ENCODE results near the gene KDM8. TPM values are rescaled to one million over a fixed set of nuclear protein-coding genes. Genes with fewer than 3 reads are reported as not detected.
A peak's percentile ranks its signal among the peaks of the same experiment; 100 is the strongest.

The KDM8 gene
- total and polyA plus RNA-seq, 2 donors (not counting 1 experiment from before 2014, with no cell fraction given), result 7.5 to 37.4 TPM

DNA sequence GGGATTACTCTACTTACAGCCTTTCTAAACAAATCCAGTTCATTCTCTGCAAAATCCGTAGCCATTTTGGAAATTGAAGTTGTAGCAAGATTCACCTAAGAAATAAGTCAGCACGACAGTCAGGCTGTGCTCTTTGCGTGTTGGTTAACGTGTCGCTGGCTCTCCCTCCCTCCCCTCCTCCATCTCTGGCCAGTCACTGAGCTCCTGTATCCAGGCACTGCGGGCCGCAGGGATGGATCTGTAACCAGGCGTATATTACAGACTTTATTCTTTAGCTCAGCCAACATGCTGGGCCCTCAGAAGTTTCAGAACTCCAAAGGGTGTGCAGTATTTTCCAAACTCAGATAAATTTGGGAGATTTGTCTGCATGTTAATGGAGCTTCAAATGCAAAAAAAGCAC, 30.8 kb downstream of the KDM8 start:
- Mint-ChIP-seq H3K27ac (peak overlapping the region; percentile 96), H3K4me3 (peak overlapping the region; percentile 19), H3K9me3 (ENCODE audit: insufficient read depth) (no peaks in the 10 kb centered on the region), H3K27me3 (no peaks in the 10 kb centered on the region), H3K4me1 (peaks cover 89% of the 10 kb centered on the region)
- peaks cover 28% of the 10 kb centered on the region for H3K79me2 ChIP-seq (ENCODE audit: control insufficient read depth, insufficient read depth, low read length)
- no peak overlapping the region for H3K4me3 ChIP-seq (ENCODE audit: control extremely low read depth in 1 of 5, extremely low read depth in 1 of 5, insufficient read depth in 1 of 5, low read depth in 2 of 5, low read length in 4 of 5)
- intact Hi-C loops (cut with micrococcal nuclease), result loop anchor here (5.0 kb wide), 1 partner anchor 52 kb away; no protein-coding TSS in a partner anchor
- ATAC-seq (ENCODE audit: low read depth) (no peak), DNase-seq (no peak)
- peaks cover 94 to 100% of the 10 kb centered on the region in 2 donors for H3K4me1 ChIP-seq (ENCODE audit: control insufficient read depth in 2 of 2, insufficient read depth in 2 of 2, low read length in 2 of 2)
- H3K27me3 ChIP-seq (replicated peaks in 1 of 4; ENCODE audit: control extremely low read depth in 1 of 4, control insufficient read depth in 3 of 4, insufficient read depth in 4 of 4, low read length in 3 of 4), result no peaks in the 10 kb centered on the region
- CTCF ChIA-PET, result interaction anchor here (0.6 to 10.0 kb wide), 42 partner anchors 9 to 225 kb away, joined by 3 to 172 read pairs (median 9); partner anchors contain the start of genes IL21R, KDM8 and NSMCE1
- H3K4me2 ChIP-seq (replicated peaks; ENCODE audit: low read depth, low read length, poor library complexity, severe bottlenecking), result peak overlapping the region; percentile 75
- WGBS (ENCODE audit: insufficient coverage), result 100% methylated on average over 5 of the region's 8 CpGs
- H3K36me3 ChIP-seq (replicated peaks in 1 of 2; ENCODE audit: control extremely low read depth in 1 of 2, control insufficient read depth in 1 of 2, extremely low read depth in 1 of 2, insufficient read depth in 2 of 2, low read length in 1 of 2), result peaks cover 0 to 8% of the 10 kb centered on the region in 2 experiments
- TF ChIP-seq, protein P1, sequence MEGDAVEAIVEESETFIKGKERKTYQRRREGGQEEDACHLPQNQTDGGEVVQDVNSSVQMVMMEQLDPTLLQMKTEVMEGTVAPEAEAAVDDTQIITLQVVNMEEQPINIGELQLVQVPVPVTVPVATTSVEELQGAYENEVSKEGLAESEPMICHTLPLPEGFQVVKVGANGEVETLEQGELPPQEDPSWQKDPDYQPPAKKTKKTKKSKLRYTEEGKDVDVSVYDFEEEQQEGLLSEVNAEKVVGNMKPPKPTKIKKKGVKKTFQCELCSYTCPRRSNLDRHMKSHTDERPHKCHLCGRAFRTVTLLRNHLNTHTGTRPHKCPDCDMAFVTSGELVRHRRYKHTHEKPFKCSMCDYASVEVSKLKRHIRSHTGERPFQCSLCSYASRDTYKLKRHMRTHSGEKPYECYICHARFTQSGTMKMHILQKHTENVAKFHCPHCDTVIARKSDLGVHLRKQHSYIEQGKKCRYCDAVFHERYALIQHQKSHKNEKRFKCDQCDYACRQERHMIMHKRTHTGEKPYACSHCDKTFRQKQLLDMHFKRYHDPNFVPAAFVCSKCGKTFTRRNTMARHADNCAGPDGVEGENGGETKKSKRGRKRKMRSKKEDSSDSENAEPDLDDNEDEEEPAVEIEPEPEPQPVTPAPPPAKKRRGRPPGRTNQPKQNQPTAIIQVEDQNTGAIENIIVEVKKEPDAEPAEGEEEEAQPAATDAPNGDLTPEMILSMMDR (IDR thresholded peaks at IDR 0.05), result no peak
- TF ChIP-seq EZH2 (IDR thresholded peaks at IDR 0.05; ENCODE audit: borderline replicate concordance, insufficient read depth, low read depth, low read length, poor library complexity, severe bottlenecking), result no peak
- H3K27ac ChIP-seq (ENCODE audit: low read length in 2 of 2), result peak overlapping the region in 1 of 2 donors; percentile 91
- POLR2A ChIA-PET, result interaction anchor here (0.5 to 2.1 kb wide), 11 partner anchors 20 to 172 kb away, joined by 3 to 16 read pairs (median 6); partner anchors contain the start of genes IL21R, KDM8 and NSMCE1
- no peaks in the 10 kb centered on the region for H3K9me3 ChIP-seq (ENCODE audit: control extremely low read depth in 1 of 3, control insufficient read depth in 2 of 3, insufficient read depth in 1 of 3, low read length in 2 of 3)
- H4K20me1 ChIP-seq (ENCODE audit: control insufficient read depth, insufficient read depth, low read length, poor library complexity, severe bottlenecking), result no peaks in the 10 kb centered on the region
- H3K9ac ChIP-seq (ENCODE audit: low read length), result no peak overlapping the region
- no peak overlapping the region for H2AFZ ChIP-seq (ENCODE audit: insufficient read depth, low read depth, low read length, poor library complexity, severe bottlenecking)

GRCh38 chr16:27234603-27235002, 31.3 kb downstream of the KDM8 start:
- Mint-ChIP-seq H3K27me3 (no peaks in the 10 kb centered on the region), H3K27ac (peak overlapping the region; percentile 96), H3K9me3 (ENCODE audit: insufficient read depth) (no peaks in the 10 kb centered on the region), H3K4me1 (peaks cover 86% of the 10 kb centered on the region), H3K4me3 (no peak overlapping the region)
- H3K4me2 ChIP-seq (replicated peaks; ENCODE audit: low read depth, low read length, poor library complexity, severe bottlenecking), result peak overlapping the region; percentile 75
- ChIA-PET CTCF (interaction anchor here (0.6 to 10.0 kb wide), 48 partner anchors 9 to 225 kb away, joined by 3 to 172 read pairs (median 8); partner anchors contain the start of genes IL21R and KDM8), POLR2A (interaction anchor here (0.7 to 2.1 kb wide), 14 partner anchors 20 to 167 kb away, joined by 3 to 16 read pairs (median 4); partner anchors contain the start of genes IL21R, KDM8 and NSMCE1)
- no peaks in the 10 kb centered on the region for H3K9me3 ChIP-seq (ENCODE audit: control extremely low read depth in 1 of 3, control insufficient read depth in 2 of 3, insufficient read depth in 1 of 3, low read length in 2 of 3)
- H3K79me2 ChIP-seq (ENCODE audit: control insufficient read depth, insufficient read depth, low read length), result peaks cover 28% of the 10 kb centered on the region
- H3K4me3 ChIP-seq (ENCODE audit: control extremely low read depth in 1 of 5, extremely low read depth in 1 of 5, insufficient read depth in 1 of 5, low read depth in 2 of 5, low read length in 4 of 5), result no peak overlapping the region
- TF ChIP-seq, protein P1 (IDR thresholded peaks at IDR 0.05), result no peak
- no peak for TF ChIP-seq EZH2 (IDR thresholded peaks at IDR 0.05; ENCODE audit: borderline replicate concordance, insufficient read depth, low read depth, low read length, poor library complexity, severe bottlenecking)
- peak overlapping the region; percentile 21 for H3K9ac ChIP-seq (ENCODE audit: low read length)
- intact Hi-C loops (cut with micrococcal nuclease), result loop anchor here (1.0 to 5.0 kb wide), 5 partner anchors 52 to 223 kb away; partner anchors contain the start of gene IL21R
- ATAC-seq (ENCODE audit: low read depth) (no peak), DNase-seq (no peak)
- H4K20me1 ChIP-seq (ENCODE audit: control insufficient read depth, insufficient read depth, low read length, poor library complexity, severe bottlenecking), result no peaks in the 10 kb centered on the region
- H3K4me1 ChIP-seq (ENCODE audit: control insufficient read depth in 2 of 2, insufficient read depth in 2 of 2, low read length in 2 of 2), result peaks cover 90 to 100% of the 10 kb centered on the region in 2 donors
- H2AFZ ChIP-seq (ENCODE audit: insufficient read depth, low read depth, low read length, poor library complexity, severe bottlenecking), result no peak overlapping the region
- H3K27me3 ChIP-seq (replicated peaks in 1 of 4; ENCODE audit: control extremely low read depth in 1 of 4, control insufficient read depth in 3 of 4, insufficient read depth in 4 of 4, low read length in 3 of 4), result no peaks in the 10 kb centered on the region
- H3K27ac ChIP-seq (ENCODE audit: low read length in 2 of 2), result peak overlapping the region in 1 of 2 donors; percentile 91
- 23% methylated on average over 4 of the region's 4 CpGs for WGBS (ENCODE audit: insufficient coverage)
- H3K36me3 ChIP-seq (replicated peaks in 1 of 2; ENCODE audit: control extremely low read depth in 1 of 2, control insufficient read depth in 1 of 2, extremely low read depth in 1 of 2, insufficient read depth in 2 of 2, low read length in 1 of 2), result peaks cover 0 to 8% of the 10 kb centered on the region in 2 experiments
